Mesenchymal stem cell (in vitro differentiated cells and primary cell): ENCODE measurements around the gene ABCG1.
A peak's percentile ranks its signal among the peaks of the same experiment; 100 is the strongest.

Experiments used
- DNase-seq: peaks from one replicate; pipeline ENCODE4 v3.0.0-alpha.2; 2013
- H2AFZ ChIP-seq: one replicate; pipeline ENCODE4 v1.6.1; 2013; ENCODE audit warnings: low read depth, mild to moderate bottlenecking, control low read depth, inconsistent platforms, low read length, moderate library complexity
- H2AK5ac ChIP-seq: 2 replicates; pipeline ENCODE4 v1.6.1; 2013; ENCODE audit warnings: low read length, moderate library complexity, mild to moderate bottlenecking, inconsistent platforms; ENCODE audit not compliant: severe bottlenecking
- H2BK120ac ChIP-seq: one replicate; pipeline ENCODE4 v1.6.1; 2013; ENCODE audit warnings: low read depth, mild to moderate bottlenecking, inconsistent platforms, low read length, moderate library complexity
- H2BK12ac ChIP-seq, 2 experiments: one replicate each; pipeline ENCODE4 v1.6.1; 2013; ENCODE audit warnings: inconsistent platforms in 2 of 2, low read length in 2 of 2, mild to moderate bottlenecking in 2 of 2, moderate library complexity in 2 of 2, control low read depth in 1 of 2
- H2BK15ac ChIP-seq: one replicate; pipeline ENCODE4 v1.6.1; 2013; ENCODE audit warnings: mild to moderate bottlenecking, low read depth, inconsistent platforms; ENCODE audit not compliant: poor library complexity, severe bottlenecking
- H2BK5ac ChIP-seq: 2 replicates; pipeline ENCODE4 v1.6.1; 2013; ENCODE audit warnings: low read depth, mild to moderate bottlenecking, low read length, control low read depth, inconsistent platforms; ENCODE audit not compliant: poor library complexity, severe bottlenecking
- H3K14ac ChIP-seq, 2 experiments: one replicate each; pipeline ENCODE4 v1.6.1; 2013; ENCODE audit warnings: inconsistent platforms in 2 of 2, low read length in 2 of 2, control low read depth in 1 of 2, mild to moderate bottlenecking in 1 of 2, moderate library complexity in 1 of 2
- H3K18ac ChIP-seq, 2 experiments: one replicate each; pipeline ENCODE4 v1.6.1; 2013; ENCODE audit warnings: inconsistent platforms in 2 of 2, low read length in 2 of 2, control low read depth in 1 of 2, low read depth in 1 of 2, mild to moderate bottlenecking in 1 of 2
- H3K23ac ChIP-seq, 2 experiments: one replicate each; pipeline ENCODE4 v1.6.1; 2013; ENCODE audit warnings: inconsistent platforms in 2 of 2, low read length in 2 of 2, mild to moderate bottlenecking in 2 of 2, moderate library complexity in 2 of 2, control low read depth in 1 of 2
- H3K27ac ChIP-seq: 2 replicates; pipeline ENCODE4 v1.5.1; 2013; ENCODE audit warnings: mild to moderate bottlenecking, moderate library complexity, low read length, control low read depth, inconsistent platforms; ENCODE audit not compliant: poor library complexity, severe bottlenecking
- H3K27me3 ChIP-seq, 2 experiments: 2 replicates each; pipeline versions ENCODE4 v1.6.1 to v1.7.0; 2013; ENCODE audit warnings: low read length in 2 of 2, mild to moderate bottlenecking in 2 of 2, moderate library complexity in 2 of 2, control low read depth in 1 of 2, inconsistent platforms in 1 of 2; ENCODE audit not compliant: control insufficient read depth in 1 of 2, insufficient read depth in 1 of 2
- H3K36me3 ChIP-seq, 2 experiments: 2 replicates each; pipeline versions ENCODE4 v1.6.1 to v1.7.0; 2013; ENCODE audit warnings: low read length in 2 of 2, control low read depth in 1 of 2, inconsistent platforms in 1 of 2, low read depth in 1 of 2, mild to moderate bottlenecking in 1 of 2; ENCODE audit not compliant: insufficient read depth in 2 of 2, control insufficient read depth in 1 of 2
- H3K4ac ChIP-seq, 2 experiments: one replicate each; pipeline ENCODE4 v1.6.1; 2013; ENCODE audit warnings: inconsistent platforms in 2 of 2, low read length in 2 of 2, mild to moderate bottlenecking in 2 of 2, moderate library complexity in 2 of 2, control low read depth in 1 of 2, low read depth in 1 of 2
- H3K4me1 ChIP-seq: 2 replicates; pipeline ENCODE4 v1.6.1; 2013; ENCODE audit warnings: low read depth, low read length, control low read depth; ENCODE audit not compliant: control insufficient read depth, insufficient read depth
- H3K4me2 ChIP-seq: 2 replicates; pipeline ENCODE4 v1.6.1; 2013; ENCODE audit warnings: low read length, mild to moderate bottlenecking, inconsistent platforms; ENCODE audit not compliant: poor library complexity, severe bottlenecking
- H3K4me3 ChIP-seq, 2 experiments: 2 replicates each; pipeline versions ENCODE4 v1.5.1 to v1.7.0; 2013; ENCODE audit warnings: low read length in 2 of 2, mild to moderate bottlenecking in 2 of 2, control low read depth in 1 of 2, low read depth in 1 of 2; ENCODE audit not compliant: insufficient read depth in 1 of 2
- H3K79me1 ChIP-seq: replicated peaks from 2 replicates; pipeline ENCODE4 v1.6.1; 2013; ENCODE audit warnings: mild to moderate bottlenecking, control low read depth, low read length, inconsistent platforms; ENCODE audit not compliant: poor library complexity, severe bottlenecking
- H3K9ac ChIP-seq: 2 replicates; pipeline ENCODE4 v1.7.0; 2013; ENCODE audit warnings: mild to moderate bottlenecking, low read length, moderate library complexity
- H3K9me3 ChIP-seq: 2 replicates; pipeline ENCODE4 v1.7.0; 2013; ENCODE audit warnings: mild to moderate bottlenecking, low read length; ENCODE audit not compliant: control insufficient read depth
- H4K8ac ChIP-seq: one replicate; pipeline ENCODE4 v1.6.1; 2013; ENCODE audit warnings: inconsistent platforms, mild to moderate bottlenecking, low read length, moderate library complexity
- H4K91ac ChIP-seq: one replicate; pipeline ENCODE4 v1.6.1; 2013; ENCODE audit warnings: mild to moderate bottlenecking, low read length, inconsistent platforms
- whole genome bisulfite sequencing: methylation state at CpG from one replicate; pipeline ENCODE4 v1.1.7; 2013; ENCODE audit warnings: mixed read lengths; 5-methylcytosine and 5-hydroxymethylcytosine counted together

Gene ABCG1

GRCh38 chr21:42234464-42235241 lies 15.7 kb downstream of the ABCG1 start:
- no peak overlapping the region for H3K27ac ChIP-seq
- H3K23ac ChIP-seq = no peak overlapping the region
- peak; percentile 44 for DNase-seq
- peak overlapping the region in 1 of 2 experiments; percentile 85 for H2BK12ac ChIP-seq
- H2AK5ac ChIP-seq = peak overlapping the region; percentile 23
- peak overlapping the region; percentile 67 for H2AFZ ChIP-seq
- H3K18ac ChIP-seq = peak overlapping the region; percentile 37 to 69
- WGBS = 7% methylated on average over 35 of the region's 73 CpGs
- no peak overlapping the region for H2BK5ac ChIP-seq
- peak overlapping the region; percentile 35 to 75 for H3K4me3 ChIP-seq
- peak overlapping the region; percentile 19 for H4K8ac ChIP-seq
- H3K27me3 ChIP-seq = peaks cover 59 to 95% of the 10 kb centered on the region in 2 experiments
- H3K4me2 ChIP-seq = peak overlapping the region; percentile 13
- H4K91ac ChIP-seq = peak overlapping the region; percentile 23
- H3K9me3 ChIP-seq = no peaks in the 10 kb centered on the region
- H3K4ac ChIP-seq = no peak overlapping the region
- peak overlapping the region; percentile 66 for H3K9ac ChIP-seq
- peak overlapping the region; percentile 60 for H2BK15ac ChIP-seq
- H3K14ac ChIP-seq = peak overlapping the region in 1 of 2 experiments; percentile 44
- H3K4me1 ChIP-seq = peaks cover 16% of the 10 kb centered on the region
- H2BK120ac ChIP-seq = peak overlapping the region; percentile 85
- no peaks in the 10 kb centered on the region for H3K79me1 ChIP-seq
- no peaks in the 10 kb centered on the region for H3K36me3 ChIP-seq

GRCh38 chr21:42235593-42235992 lies 16.7 kb downstream of the ABCG1 start:
- no peak overlapping the region for H2BK5ac ChIP-seq
- no peak overlapping the region for H3K18ac ChIP-seq
- no peak overlapping the region for H2BK15ac ChIP-seq
- no peak overlapping the region for H2AFZ ChIP-seq
- no peak overlapping the region for H2AK5ac ChIP-seq
- H4K8ac ChIP-seq = no peak overlapping the region
- H3K9me3 ChIP-seq = no peaks in the 10 kb centered on the region
- no peak overlapping the region for H3K4me3 ChIP-seq
- H3K36me3 ChIP-seq = no peaks in the 10 kb centered on the region
- peak overlapping the region; percentile 66 for H3K9ac ChIP-seq
- H3K79me1 ChIP-seq = no peaks in the 10 kb centered on the region
- peaks cover 58 to 89% of the 10 kb centered on the region in 2 experiments for H3K27me3 ChIP-seq
- H3K27ac ChIP-seq = no peak overlapping the region
- no peak for DNase-seq
- H3K14ac ChIP-seq = no peak overlapping the region
- H2BK12ac ChIP-seq = peak overlapping the region in 1 of 2 experiments; percentile 25
- H2BK120ac ChIP-seq = no peak overlapping the region
- peak overlapping the region in 1 of 2 experiments; percentile 9 for H3K23ac ChIP-seq
- WGBS = 88% methylated on average over 9 of the region's 9 CpGs
- no peak overlapping the region for H4K91ac ChIP-seq
- no peak overlapping the region for H3K4ac ChIP-seq
- H3K4me2 ChIP-seq = no peak overlapping the region
- H3K4me1 ChIP-seq = peaks cover 16% of the 10 kb centered on the region

GRCh38 chr21:42236014-42236413 lies 17.1 kb downstream of the ABCG1 start:
- no peak overlapping the region for H3K4ac ChIP-seq
- peaks cover 16% of the 10 kb centered on the region for H3K4me1 ChIP-seq
- H3K4me3 ChIP-seq = no peak overlapping the region
- DNase-seq = no peak
- no peak overlapping the region for H4K91ac ChIP-seq
- WGBS = 83% methylated on average over 10 of the region's 10 CpGs
- H2BK15ac ChIP-seq = no peak overlapping the region
- peak overlapping the region in 1 of 2 experiments; percentile 19 for H3K23ac ChIP-seq
- H2BK120ac ChIP-seq = no peak overlapping the region
- H3K9me3 ChIP-seq = no peaks in the 10 kb centered on the region
- no peaks in the 10 kb centered on the region for H3K36me3 ChIP-seq
- no peak overlapping the region for H2BK12ac ChIP-seq
- no peak overlapping the region for H3K4me2 ChIP-seq
- no peaks in the 10 kb centered on the region for H3K79me1 ChIP-seq
- peak overlapping the region in 1 of 2 experiments; percentile 29 for H3K18ac ChIP-seq
- no peak overlapping the region for H2AFZ ChIP-seq
- H2BK5ac ChIP-seq = no peak overlapping the region
- no peak overlapping the region for H3K14ac ChIP-seq
- no peak overlapping the region for H3K9ac ChIP-seq
- H4K8ac ChIP-seq = no peak overlapping the region
- no peak overlapping the region for H3K27ac ChIP-seq
- peaks cover 53 to 85% of the 10 kb centered on the region in 2 experiments for H3K27me3 ChIP-seq
- no peak overlapping the region for H2AK5ac ChIP-seq

GRCh38 chr21:42236693-42237092 lies 17.8 kb downstream of the ABCG1 start:
- 86% methylated on average over 3 of the region's 3 CpGs for WGBS
- Histone ChIP-seq H4K8ac (no peak overlapping the region), H3K4me2 (no peak overlapping the region), H3K23ac (no peak overlapping the region), H3K27ac (no peak overlapping the region), H2BK15ac (no peak overlapping the region), H2BK5ac (no peak overlapping the region), H2AK5ac (no peak overlapping the region), H3K4me3 (no peak overlapping the region), H3K14ac (no peak overlapping the region), H2BK12ac (no peak overlapping the region), H3K9ac (no peak overlapping the region), H4K91ac (no peak overlapping the region), H3K4me1 (peaks cover 16% of the 10 kb centered on the region), H3K27me3 (peaks cover 52 to 78% of the 10 kb centered on the region in 2 experiments), H3K9me3 (no peaks in the 10 kb centered on the region), H3K79me1 (no peaks in the 10 kb centered on the region), H3K18ac (no peak overlapping the region), H3K4ac (no peak overlapping the region), H2AFZ (no peak overlapping the region), H2BK120ac (no peak overlapping the region), H3K36me3 (no peaks in the 10 kb centered on the region)
- DNase-seq = no peak
